Stimulated activated CD8-positive, alpha-beta memory T cell treated with anti-CD3 and anti-CD28 coated beads, Interleukin-7, amount 100 ng/mL, for 4 hours (primary cell): ENCODE measurements around the gene FAM227A.

Experiments used
- DNase-seq, 2 donors: peaks; one replicate each; pipeline ENCODE4 v3.0.0-alpha.2; 2020; ENCODE audit warnings: low read depth in 2 of 2

FAM227A gene

DNA sequence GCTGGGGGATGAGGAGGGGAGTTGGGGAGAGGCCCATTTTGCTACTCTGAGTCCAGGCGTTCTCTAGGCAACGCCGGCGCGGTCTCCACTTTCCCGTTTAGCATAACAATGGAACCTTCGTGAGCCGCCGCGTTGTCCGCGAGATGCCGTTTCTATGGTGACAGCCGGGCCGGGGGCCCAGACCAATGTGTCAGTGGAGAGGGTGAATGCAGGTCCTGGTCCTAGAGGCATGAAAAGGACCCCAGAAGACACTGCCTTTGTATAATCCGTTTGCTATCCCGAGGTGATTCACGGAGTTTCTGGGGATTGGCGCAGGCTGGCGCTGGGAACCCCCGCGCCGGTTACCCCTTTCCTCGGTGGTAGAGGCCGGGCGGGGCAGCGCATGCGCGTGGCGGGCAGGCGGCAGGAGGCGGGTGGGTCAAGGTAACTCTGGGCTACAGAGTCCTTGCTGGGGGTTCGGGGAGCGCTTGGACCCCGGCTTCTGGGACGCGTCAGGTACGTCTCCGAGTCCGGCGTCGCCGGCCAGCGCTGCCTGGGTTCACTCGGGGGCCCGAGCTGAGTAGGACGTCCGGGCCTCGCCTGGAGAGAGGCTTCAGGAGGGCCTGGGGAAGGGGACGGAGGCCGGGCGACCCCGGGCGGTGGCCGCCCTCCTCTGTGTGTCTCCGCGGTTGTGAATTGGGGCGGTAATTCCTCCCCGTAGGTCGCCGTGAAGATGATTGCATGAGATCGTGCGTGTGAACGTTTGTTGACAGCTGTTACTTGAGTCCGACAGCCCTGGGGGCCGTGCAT, at the start of gene FAM227A, which contains the start of gene CBY1:
TSS of gene FAM227A (minus strand) at position 137 of the 789 bp plus-strand sequence. CDS start 6,224 bp downstream, outside the sequence.
TSS of gene CBY1 (plus strand) at position 383 of the 789 bp plus-strand sequence. CDS start 11,417 bp downstream, outside the sequence.
- peak; percentile 64 to 77 for DNase-seq

DNA sequence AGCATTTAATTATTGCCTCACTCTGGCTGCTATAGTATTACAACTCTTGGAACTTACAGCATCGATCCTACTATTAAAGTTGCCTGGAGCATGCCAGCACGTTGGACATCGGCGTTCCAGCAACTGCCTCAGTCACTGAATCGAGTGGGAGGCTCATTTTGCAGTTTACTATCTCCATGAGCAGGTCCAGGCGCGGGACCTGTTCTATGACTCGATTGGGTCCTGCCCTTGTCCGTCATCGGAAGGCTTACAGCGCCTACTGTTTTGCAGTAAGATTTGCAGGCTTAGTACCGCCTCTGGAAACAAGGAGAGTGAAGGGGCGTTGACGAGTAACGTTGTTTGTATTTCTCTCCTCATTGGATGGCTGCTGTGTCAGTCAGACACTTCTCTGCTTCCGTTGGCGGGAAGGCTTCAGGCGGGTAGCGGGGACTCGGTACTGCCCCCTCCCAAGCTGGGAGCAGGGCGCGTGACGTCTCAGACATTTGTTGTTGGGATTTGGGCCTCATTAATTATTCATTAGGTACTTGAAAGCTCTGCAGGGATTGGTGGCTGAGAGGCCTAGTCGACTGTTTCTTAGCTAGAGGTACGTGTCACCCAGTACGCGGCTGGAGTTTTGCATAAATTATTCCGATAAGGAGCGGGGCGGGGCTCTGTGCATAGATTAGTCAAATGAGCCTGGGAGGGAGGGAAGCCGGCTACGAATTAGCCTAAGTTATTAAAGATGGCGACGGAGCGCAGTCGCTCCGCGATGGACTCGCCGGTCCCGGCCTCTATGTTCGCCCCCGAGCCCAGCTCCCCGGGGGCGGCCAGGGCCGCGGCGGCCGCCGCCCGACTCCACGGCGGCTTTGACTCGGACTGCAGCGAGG, 49.3 kb upstream of the FAM227A start, which contains the start of gene GTPBP1:
TSS of gene GTPBP1 (plus strand) at position 710 of the 866 bp plus-strand sequence. CDS start at position 722, 12 bp downstream.
- peak; percentile 95 to 98 for DNase-seq

DNA sequence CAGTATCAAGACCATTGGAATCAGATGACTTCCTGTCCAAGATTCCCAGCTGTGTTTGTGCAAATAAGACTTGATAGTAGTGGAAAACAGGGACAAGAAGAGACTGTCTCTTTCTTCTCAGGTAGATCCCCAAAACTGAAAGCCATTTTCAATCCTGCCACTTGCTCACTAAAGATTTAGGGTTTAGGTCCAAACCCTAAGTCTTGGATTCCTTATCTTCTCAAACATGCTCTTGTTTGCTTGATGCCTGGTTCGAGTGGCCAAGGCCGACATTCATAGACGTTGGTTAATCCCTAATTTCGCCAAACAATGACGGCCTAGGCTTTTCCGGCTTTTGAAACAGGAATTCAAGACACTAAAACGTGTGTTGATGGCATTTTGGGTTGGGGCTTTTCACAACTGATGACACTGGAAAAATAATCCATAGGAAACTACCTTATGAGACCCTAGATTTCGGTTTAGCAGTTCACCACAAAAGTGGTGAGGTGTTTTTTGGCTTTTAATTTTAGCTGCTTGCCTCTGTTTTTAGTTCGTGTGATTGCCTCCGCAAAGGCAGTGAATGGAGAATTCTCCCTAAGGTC, 48.6 kb upstream of the FAM227A start:
- DNase-seq = no peak

DNA sequence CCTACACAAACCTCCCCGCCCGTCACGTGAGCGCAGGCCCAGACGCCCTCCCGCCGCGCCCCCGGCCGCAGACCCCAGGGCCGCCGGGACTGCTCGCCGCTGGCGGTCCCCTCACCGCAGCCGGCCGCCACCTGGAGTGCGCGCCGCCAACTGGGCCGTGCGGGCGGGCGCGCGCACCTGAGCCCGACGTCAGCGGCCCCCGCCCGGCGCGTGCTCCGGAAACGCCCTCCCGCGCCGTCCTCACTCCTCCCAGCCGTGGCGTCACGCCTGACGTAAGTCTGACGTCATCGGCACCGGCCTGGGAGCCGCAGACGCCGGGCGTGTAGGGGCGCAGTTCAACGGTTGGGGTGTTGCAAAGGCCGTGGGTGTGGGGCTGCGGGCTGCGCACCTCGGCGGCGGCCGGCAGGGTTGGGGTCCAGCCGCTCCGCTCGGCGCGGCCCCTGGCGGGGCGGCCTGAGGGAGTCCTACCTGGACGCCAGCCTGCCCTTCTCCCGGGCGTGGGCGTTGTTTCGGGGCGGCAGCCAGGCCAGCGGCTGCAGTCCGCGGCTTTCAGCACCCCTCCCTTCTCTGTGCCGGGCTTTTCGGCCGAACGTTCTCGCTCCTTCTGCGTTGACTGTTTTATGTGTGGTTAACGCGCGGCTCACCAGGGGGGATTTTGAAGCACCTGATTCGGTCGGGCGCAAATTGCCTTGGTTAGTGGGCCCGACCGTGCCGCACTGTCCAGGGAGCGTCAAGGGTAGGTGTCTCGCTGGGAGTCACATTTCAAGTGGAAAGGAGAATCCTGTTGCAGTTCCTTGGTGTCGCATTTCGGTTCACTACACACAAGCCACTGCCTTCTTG, 44.8 kb upstream of the FAM227A start, which contains the start of gene JOSD1:
TSS of gene JOSD1 (minus strand) at position 155 of the 840 bp plus-strand sequence. CDS start 956 bp downstream, outside the sequence.
- peak; percentile 93 to 96 for DNase-seq

DNA sequence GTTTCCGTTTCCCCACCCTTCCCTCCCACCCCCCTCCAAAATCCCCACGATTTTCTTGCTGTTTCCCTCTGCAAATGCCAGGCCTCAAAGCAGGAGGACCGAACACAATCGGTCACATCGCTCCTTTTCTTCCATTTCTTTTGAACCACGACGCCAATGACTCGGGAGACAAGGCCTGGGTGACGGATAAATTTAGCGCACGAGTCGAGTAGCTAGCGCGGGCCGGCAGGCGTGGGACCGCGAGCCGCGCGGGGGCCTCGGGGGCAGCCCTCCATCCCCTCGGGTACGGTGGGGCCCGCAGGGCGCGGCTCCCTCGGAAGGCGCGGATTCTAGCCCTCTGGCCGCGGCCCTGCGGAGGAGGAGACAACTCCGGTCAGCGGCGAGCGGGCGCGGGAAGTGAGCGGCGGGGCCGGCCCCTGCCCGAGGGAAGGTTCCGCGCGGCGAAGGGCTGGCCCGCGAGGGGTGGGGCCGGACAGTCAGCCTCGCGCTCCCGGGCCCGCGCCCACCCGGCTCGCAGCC, 44.1 kb upstream of the FAM227A start:
- no peak for DNase-seq

DNA sequence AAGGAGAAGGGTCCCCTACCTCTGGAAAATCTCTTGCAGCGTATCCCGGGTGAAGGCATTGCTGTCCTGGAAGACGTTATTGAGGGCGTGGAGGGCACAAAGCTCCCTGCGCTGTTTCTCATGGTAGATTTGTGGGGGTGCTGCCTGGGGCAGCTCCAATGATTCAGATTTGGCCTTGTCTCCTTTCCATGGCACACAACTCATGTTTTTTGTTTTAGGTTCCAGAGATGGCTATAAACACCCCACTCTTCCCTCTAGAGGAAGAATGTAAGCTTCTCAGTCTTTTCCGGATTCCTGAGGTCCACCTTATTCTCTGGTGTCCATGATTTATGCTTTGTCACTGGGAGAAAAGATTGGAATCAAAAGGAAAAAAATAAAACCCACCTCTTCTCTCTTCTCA, 43.6 kb upstream of the FAM227A start:
- no peak for DNase-seq

DNA sequence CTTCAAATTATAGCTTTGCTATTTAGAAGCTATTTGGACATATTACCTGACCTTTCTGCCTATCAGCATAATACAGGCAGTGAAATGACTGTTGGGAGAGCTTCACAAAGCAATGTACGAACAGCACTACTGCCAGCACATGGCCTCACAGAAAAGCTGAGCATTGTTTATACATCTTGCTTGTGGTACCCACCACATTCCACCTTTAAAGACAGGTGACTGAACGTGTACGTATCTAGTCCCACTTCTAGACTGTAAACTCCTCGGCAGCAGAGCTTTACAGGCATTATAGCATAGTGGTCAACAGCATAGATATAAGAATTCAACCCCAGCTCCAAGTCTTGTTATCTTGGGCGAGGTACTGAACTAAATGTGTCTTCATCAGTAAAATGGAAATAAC, 43.0 kb upstream of the FAM227A start:
- no peak for DNase-seq

DNA sequence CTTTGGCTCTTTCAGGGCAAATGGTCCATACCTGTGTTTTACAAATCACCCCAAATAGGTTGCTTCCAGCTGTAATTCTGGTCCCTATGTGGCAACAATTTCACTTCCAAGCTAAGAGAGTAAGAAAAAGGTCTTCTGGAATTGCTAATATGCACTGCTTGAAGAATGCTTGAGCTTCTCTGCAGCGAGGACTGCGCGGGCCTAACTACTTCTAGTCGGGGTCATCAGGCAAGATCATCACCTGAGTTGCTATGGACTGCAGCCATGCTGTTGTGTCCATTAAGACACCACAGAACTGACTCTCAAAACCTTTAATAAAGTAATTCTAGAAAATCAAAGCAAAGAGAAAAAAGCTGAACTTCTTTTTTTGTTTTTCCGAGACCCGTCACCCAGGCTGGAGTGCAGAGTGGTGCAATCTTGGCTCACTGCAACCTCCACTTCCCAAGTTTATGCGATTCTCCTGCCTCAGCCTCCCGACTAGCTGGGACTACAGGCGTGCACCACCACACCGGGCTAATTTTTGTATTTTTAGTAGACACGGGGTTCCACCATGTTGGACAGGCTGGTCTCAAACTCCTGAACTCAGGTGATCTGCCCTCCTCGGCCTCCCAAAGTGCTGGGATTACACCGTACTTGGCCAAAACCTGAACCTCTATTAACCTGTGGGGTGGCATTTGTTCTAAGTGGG, 42.4 kb upstream of the FAM227A start:
- DNase-seq = no peak

DNA sequence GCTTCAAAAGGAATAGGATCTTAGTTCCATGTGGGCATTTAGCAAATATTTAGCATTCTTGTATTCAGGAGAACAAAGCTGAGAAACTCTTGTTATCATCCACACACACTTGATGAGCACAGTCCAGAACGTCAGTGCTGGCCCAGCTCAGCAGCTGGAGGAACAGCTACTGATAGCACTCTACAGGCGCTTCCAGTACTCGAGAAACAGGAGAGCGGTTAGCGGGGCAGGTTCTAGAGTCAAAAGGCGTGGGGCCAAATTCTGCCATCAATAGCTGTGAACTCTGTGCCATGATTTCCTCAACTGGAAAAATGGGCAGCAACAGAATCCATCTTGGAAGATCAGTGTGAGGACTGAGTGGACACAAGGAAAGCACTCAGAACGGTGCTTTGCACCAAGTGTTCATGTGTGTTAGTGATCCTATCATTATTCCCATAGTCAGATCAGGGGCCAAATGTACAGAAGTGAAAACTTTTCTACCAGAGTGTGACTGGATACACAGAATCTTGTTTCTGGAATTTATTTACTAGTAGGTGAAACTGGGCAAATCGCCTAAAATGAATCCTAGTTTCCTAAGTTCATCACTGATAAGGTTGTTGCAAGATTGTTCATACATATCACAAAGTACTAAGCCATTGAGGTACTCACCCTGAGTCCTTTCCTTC, 41.4 kb upstream of the FAM227A start:
- DNase-seq = no peak

DNA sequence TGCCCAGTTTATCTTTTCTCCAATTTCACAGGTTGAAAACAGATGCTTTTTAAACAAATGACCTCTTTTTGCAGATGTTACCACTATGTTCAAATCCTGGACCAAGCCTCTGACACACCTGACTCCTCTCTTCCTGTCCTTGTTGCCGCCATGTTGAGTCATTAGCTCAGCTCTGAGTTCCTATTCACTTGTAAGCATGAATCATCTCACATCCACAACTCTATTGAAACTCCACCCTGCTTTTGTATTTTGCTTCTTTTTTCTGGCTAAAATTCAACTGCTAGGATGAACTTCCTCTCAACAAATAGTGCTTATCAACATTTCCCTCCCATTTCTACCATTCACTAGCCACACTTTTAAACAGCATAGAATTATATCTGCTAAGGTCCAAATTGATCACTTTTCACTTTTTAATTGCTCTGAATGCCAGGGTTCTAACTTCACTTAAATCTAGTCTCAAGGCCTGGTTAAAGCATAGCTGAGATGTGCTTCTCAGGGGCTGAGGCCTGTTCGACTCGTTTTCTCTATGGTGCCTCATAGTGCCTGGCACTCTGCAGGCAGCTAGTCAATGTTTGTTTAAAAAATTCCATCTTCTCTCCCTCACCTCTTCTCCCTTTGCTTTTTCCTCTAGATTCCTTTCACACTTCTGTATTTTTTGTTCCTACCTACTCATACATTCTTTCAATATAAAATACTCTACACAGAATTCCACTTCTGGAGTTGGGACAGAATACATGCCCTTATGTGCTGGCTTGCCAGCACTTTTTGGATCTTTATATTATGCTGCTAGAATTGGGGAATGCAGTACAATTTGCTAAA, 40.6 kb upstream of the FAM227A start:
- DNase-seq = peak; percentile 27 to 30

DNA sequence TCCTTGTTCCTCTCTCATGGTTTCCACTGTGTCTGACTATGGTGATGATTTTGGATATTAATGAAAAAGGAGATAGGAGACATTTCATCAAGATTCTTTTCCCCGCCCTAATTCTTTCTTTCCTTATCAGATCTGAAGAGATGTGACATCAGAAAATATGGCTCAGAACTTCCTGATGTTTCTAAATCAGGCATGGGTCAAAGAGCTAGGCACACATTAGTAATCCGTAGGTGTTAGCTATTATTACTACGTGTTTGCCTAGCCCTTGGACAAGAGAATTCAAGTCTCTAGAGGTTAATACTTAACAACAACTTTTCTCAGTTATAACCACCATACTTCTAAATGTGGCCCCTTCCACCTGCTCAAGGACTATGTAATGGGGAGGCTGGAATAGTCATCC, 38.7 kb upstream of the FAM227A start:
- DNase-seq = no peak

DNA sequence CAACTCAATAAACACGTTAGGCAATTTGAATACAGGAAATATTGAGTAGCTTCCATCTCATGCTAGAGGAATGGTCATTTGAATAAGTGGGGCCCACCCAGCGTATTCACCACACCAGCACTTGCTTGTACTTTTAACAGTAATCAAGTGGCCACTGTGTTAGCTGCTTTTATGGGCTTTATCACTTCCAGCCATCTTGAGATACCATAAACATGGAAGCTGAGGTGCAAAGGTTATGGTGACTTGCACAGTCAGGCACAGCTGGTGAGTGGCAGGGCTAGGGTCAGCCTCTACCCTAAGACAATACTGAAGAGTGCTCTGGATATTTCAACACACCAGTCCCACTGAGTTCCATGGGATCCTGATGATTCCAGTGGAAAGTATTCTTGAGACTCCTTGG, 37.9 kb upstream of the FAM227A start:
- no peak for DNase-seq

DNA sequence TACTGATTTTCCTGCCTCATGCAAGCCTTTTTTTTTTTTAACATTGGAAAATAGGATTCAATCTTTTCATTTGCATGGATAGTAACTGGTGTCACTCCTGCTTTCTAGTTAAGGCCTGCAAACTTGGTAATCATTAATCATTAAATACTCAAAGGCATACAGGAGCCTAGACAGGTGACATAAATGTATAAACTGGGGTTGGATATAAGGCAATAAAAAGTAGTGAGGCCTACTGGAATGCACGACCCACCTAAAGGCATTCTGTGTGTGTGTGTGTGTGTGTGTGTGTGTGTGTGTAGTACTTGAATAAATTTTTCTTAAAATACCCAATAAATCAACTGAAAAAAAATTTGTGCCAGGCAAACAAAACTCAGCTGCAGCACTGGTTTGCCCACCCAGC, 33.5 kb upstream of the FAM227A start:
- DNase-seq = no peak

DNA sequence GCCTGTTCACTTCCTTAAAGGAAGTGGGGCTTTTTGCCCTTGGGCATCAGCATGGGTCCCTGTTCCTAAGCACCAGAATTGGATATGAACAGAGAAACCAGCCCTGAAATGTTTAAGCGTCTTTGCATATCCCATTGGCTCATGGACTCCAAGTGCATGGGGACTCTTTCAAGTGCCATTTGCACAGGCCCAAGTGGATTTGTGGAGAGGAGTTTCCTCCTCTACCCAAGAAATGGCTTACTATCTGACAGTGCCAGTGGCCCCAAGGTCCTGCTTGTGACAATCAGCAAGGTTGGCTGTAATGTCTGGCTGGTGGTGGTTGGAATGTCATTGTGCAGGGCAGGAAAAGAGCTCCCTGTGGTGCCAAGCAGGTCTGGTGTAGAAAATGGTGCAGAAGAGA, 29.6 kb upstream of the FAM227A start:
- no peak for DNase-seq

DNA sequence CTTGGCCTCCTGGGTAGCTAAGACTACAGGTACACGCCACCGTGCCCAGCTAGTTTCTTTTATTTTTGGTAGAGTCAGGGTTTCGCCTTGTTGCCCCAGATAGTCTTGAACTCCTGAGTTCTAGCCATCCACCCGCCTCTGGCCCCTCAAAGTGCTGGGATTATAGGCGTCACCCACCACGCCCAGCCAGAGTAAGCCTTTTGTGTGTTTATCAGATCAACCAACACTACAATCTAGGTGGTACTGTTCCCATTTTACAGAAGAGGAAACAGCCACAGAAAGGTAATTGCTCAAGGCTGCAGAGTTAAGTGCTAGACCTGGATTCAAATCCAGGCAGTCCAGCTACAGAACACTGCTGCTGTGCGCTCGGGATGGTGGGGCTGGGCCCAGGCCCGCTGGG, 28.7 kb upstream of the FAM227A start:
- DNase-seq = no peak

DNA sequence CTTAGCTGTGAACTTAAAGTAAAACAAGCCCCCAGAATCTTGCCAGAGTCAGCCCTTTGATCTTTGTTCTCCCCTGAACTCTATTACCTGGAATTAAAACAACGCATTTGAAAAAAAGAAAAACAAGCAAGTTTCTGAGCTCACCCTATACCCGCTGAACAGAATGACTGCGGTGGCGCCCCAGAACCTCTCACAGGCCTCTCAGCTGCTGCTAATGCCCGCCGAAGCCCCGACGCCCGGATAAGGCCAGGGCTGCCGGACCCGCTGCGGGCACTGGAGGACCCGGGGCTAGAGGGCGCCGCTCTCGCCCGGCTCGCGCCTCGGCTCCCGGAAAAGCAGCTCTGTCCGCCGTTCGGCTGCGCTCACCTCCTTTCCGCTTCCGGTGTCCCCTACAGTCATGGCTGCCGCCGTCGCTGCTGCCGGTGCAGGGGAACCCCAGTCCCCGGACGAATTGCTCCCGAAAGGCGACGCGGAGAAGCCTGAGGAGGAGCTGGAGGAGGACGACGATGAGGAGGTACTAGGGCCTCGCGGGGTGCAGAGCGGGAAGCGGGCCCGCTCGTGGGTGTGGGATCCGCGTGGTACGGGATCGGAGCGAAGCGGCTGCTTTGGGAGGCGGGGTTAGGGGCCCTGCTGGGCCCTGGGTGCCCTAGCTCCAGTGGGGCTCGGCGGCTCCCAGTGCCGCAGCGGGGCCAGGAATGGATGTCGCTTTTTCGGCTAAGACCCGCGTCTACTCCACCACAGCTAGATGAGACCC, 25.6 kb upstream of the FAM227A start, which contains the start of gene TOMM22:
TSS of gene TOMM22 (plus strand) at position 376 of the 754 bp plus-strand sequence. CDS start at position 398, 22 bp downstream.
- DNase-seq = peak; percentile 62 to 80

DNA sequence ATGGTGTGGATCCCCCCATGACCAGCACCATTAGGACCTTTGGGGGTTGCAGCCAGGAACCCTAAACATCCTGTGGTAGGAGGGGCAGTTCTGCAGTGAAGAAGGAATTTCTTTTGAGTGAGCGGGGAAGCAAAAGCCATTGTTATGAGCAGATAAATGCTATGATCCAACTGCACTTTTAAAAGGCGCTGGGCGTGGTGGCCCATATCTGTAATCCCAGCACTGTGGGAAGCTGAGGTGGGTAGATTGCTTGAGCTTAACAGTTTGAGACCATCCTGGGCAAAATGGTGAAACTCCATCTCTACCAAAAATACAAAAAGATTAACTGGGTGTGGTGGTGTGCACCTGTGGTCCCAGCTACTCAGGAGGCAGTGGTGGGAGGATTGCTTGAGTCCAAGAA, 19.6 kb upstream of the FAM227A start:
- no peak for DNase-seq

DNA sequence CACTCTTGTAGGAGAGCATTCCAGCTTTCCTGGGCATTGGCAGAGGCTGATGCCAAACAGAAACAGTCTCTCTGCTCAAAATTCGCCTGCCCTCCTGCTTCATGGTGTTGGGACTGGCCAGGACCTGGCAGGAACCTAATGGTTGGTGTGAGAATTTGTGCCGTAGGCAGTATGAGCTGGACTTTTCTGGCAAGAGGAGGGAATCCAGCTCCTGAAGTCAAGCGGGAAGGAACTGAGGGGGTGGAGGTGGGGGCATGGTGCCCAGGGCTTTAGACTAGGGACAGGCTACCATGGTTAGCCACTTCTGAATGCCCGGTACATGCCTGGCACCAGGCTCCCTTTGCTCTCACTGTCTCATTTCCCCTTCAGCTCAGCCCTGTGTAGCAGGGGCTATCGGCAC, 18.7 kb upstream of the FAM227A start:
- no peak for DNase-seq
